Measurements from ENCODE around the gene NOL7. TPM values are rescaled to one million over a fixed set of nuclear protein-coding genes. Genes with fewer than 3 reads are reported as not detected.

The NOL7 gene
- total RNA-seq, 1 donor from 2014 or later: 103 TPM

DNA sequence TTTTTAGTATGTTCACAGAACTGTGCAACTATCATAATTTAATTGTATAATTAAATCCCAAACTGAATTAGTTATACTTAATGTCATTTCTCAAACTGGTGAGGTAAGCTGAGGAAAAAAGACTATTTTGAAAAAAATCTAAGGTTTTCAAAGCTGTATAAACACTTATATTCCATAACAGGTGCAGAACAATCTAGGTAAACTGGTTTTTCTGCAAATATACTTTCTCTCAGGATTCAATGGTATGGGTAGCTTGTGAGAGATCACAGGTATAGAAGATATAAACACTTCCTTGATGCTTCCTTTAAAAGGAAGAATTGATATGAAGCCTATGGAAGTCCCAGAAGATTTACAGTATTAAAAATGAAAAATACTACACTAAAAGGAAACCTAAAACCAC lies 33.7 kb downstream of the NOL7 start:
- H3K4me3 Mint-ChIP-seq: no peak overlapping the region
- H3K36me3 Mint-ChIP-seq (ENCODE audit: low read depth): peaks cover 29% of the 10 kb centered on the region
- peaks cover 8% of the 10 kb centered on the region for H3K4me1 Mint-ChIP-seq
- no peaks in the 10 kb centered on the region for H3K27me3 Mint-ChIP-seq
- H3K9me3 Mint-ChIP-seq: no peaks in the 10 kb centered on the region
- no peak overlapping the region for H3K27ac Mint-ChIP-seq
- no peak for DNase-seq
- intact Hi-C loops (cut with micrococcal nuclease): no loop called here

DNA sequence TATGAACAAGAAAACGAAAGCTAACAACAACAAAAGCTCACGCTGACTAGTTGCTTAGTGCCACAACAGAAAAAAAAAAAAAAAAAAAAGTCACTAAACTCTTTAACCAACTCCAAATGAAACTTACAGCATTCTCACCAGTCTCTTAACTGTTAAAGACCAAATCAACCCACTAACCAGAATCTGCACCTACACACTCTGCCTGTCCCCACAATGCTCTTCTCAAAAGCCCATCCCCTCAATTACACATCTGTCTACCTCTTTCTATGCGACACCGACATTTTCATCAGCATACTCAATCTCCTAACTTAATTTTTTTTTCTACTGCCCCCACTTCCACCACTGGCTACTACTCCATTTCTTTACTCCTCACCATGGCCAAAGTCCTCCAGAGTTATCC lies 34.3 kb downstream of the NOL7 start:
- Mint-ChIP-seq H3K27me3 (no peaks in the 10 kb centered on the region), H3K27ac (peak overlapping the region; percentile 9), H3K4me3 (no peak overlapping the region), H3K4me1 (peaks cover 8% of the 10 kb centered on the region), H3K36me3 (ENCODE audit: low read depth) (peaks cover 29% of the 10 kb centered on the region), H3K9me3 (no peaks in the 10 kb centered on the region)
- intact Hi-C loops (cut with micrococcal nuclease): no loop called here
- DNase-seq: no peak

DNA sequence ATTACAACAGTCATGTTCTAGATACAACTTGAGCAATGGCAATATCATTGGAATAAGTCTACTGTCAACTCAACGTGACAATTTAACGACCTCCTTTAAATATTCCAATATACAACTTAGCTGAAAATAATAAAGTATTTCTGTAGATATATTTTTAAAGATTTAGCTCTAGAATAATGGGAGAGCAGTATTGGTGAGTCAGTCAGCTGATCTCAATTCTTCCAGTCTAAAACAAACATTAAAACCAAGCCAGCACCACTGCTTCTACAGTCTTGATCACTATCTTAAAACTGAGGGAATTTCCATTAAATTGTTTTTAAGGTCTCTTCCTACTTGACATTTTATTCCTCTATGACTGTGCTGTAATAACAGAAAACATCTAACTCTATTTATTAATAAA lies 38.2 kb downstream of the NOL7 start:
- H3K27me3 Mint-ChIP-seq: no peaks in the 10 kb centered on the region
- no peaks in the 10 kb centered on the region for H3K9me3 Mint-ChIP-seq
- H3K27ac Mint-ChIP-seq: no peak overlapping the region
- intact Hi-C loops (cut with micrococcal nuclease): no loop called here
- H3K36me3 Mint-ChIP-seq (ENCODE audit: low read depth): peaks cover 28% of the 10 kb centered on the region
- H3K4me3 Mint-ChIP-seq: no peak overlapping the region
- peaks cover 15% of the 10 kb centered on the region for H3K4me1 Mint-ChIP-seq
- DNase-seq: no peak

DNA sequence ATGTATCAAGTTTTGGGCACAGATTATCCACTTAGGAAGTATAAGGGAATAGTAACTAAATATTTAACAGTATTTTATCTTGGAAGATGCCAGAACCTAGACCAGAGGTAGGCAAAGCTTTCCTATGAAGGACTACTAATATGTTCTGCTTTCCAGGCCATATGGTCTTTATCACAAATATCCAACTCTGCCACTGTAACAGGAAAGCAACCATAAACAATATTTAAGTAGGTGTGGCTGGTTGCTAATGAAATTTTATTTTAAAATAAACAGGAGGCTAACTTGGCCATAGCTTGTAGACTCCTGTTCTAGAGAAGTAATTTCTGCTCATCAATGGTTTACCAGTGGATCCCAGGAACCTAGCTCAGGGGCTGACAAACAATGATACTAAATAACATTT lies 39.4 kb downstream of the NOL7 start:
- no peaks in the 10 kb centered on the region for H3K27me3 Mint-ChIP-seq
- no peak overlapping the region for H3K27ac Mint-ChIP-seq
- intact Hi-C loops (cut with micrococcal nuclease): no loop called here
- peaks cover 11% of the 10 kb centered on the region for H3K4me1 Mint-ChIP-seq
- peaks cover 25% of the 10 kb centered on the region for H3K36me3 Mint-ChIP-seq (ENCODE audit: low read depth)
- H3K4me3 Mint-ChIP-seq: no peak overlapping the region
- no peaks in the 10 kb centered on the region for H3K9me3 Mint-ChIP-seq
- no peak for DNase-seq

DNA sequence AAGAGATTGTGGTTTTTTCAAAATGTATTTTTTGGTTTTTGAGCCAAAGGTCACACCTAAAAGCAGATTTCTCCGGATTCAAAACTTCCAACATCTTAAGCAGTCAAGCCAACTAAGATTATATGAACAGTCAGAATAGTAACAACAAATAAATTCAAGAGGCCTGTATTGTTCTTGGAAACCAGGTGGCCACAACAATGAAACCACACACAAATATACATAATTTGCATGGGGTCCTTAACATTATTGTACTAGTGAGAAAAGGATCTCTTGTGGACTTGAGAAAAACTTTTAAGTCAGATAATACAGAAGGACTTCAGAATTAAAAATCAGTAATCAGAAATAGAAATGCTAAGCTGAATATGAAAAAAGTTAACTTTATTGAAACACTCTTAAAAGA lies 40.6 kb downstream of the NOL7 start:
- H3K4me1 Mint-ChIP-seq: peaks cover 9% of the 10 kb centered on the region
- no peak overlapping the region for H3K4me3 Mint-ChIP-seq
- no peaks in the 10 kb centered on the region for H3K9me3 Mint-ChIP-seq
- H3K27ac Mint-ChIP-seq: no peak overlapping the region
- H3K27me3 Mint-ChIP-seq: no peaks in the 10 kb centered on the region
- H3K36me3 Mint-ChIP-seq (ENCODE audit: low read depth): peaks cover 20% of the 10 kb centered on the region
- intact Hi-C loops (cut with micrococcal nuclease): no loop called here
- DNase-seq: no peak

DNA sequence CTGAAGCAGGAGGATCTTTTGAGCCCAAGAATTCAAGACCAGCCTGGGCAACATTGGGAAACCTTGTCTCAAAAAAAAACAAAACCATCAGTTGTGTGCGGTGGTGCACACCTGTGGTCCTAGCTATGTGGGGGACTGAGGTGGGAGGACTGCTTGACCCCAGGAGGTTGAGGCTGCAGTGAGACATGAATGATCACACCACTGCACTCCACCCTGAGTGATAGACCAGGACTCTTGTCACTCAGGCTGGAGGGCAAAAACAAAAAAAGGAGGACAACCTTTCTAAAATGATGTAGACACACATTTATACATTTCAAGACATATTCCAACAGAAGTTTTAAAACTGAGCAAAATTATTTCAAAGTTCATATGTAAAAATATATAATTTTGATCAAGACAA lies 45.1 kb downstream of the NOL7 start:
- intact Hi-C loops (cut with micrococcal nuclease): no loop called here
- Mint-ChIP-seq H3K27me3 (no peaks in the 10 kb centered on the region), H3K27ac (no peak overlapping the region), H3K36me3 (ENCODE audit: low read depth) (peaks cover 15% of the 10 kb centered on the region), H3K9me3 (no peaks in the 10 kb centered on the region), H3K4me1 (peaks cover 44% of the 10 kb centered on the region), H3K4me3 (no peak overlapping the region)
- no peak for DNase-seq

DNA sequence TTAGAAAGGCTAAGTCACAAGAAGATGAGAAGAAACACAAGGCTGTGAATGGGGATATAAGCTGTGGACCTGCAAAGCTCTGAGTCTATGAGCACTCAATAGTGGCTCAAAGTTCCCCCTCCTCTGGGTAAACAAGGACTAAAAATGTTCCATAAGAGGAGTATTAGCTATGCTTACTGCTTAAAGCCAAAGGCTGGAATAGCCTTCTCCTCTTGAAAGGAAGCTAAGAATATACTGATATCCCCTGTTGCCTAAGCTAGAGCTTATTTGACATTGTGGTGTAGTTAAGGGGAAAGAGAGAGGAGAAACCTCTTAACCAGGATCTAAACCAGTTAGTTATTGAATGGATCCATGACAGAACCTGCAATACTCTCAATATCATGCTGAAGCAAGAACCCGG lies 45.8 kb downstream of the NOL7 start:
- intact Hi-C loops (cut with micrococcal nuclease): no loop called here
- no peak overlapping the region for H3K4me3 Mint-ChIP-seq
- peaks cover 16% of the 10 kb centered on the region for H3K36me3 Mint-ChIP-seq (ENCODE audit: low read depth)
- H3K9me3 Mint-ChIP-seq: peaks cover 2% of the 10 kb centered on the region
- DNase-seq: no peak
- no peaks in the 10 kb centered on the region for H3K27me3 Mint-ChIP-seq
- no peak overlapping the region for H3K27ac Mint-ChIP-seq
- peaks cover 45% of the 10 kb centered on the region for H3K4me1 Mint-ChIP-seq

DNA sequence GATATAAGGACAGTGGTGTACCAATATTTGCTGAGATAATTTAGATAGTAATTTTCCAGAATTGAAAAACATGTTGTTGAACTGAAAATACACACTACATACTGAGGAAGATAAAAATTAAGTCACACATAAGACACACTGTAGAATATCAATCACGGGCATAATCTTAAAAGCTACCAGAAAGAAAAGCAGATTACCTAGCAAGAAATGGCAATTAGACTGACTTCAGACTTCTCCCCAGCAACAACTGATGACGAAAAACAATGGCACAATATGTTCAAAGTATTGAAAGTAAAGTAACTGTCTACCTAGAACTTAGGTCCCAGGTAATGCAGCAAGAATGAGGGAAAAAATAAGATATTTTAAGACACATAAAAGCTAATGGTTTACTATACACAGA lies 46.5 kb downstream of the NOL7 start:
- Mint-ChIP-seq H3K9me3 (peaks cover 3% of the 10 kb centered on the region), H3K27me3 (no peaks in the 10 kb centered on the region), H3K4me1 (peaks cover 47% of the 10 kb centered on the region), H3K27ac (no peak overlapping the region), H3K36me3 (ENCODE audit: low read depth) (peaks cover 18% of the 10 kb centered on the region), H3K4me3 (no peak overlapping the region)
- DNase-seq: no peak
- intact Hi-C loops (cut with micrococcal nuclease): no loop called here

DNA sequence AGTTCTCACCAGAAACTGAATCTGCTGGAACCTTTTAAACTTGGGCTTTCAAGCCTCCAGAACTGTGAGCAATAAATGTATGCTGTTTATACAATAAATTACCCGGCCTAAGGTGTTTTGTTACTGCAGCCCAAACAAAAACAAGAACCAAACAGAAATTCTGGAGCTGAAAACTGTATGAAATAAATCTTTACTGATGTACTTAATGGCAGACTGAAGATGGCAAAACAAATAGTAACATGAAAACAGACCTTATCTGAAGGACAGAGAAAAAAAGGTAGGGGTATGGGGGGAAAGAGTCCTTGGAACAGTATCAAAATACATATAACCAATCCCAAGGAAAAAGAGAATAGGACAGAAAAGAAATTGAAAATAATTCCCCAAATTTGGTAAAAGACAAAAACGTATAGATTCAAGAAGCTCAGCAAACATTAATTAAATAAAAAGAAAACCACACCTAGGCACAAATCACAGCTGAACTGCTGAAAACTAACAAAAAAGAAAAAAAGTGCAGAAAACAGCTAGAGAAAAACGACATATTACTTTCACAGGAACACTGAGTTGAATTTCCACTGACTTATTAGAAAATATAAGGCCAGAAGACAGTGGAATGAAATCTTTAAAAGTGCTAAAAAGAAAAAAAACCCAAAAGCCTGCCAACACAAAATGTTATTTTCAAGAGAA lies 47.7 kb downstream of the NOL7 start:
- Mint-ChIP-seq H3K27me3 (no peaks in the 10 kb centered on the region), H3K27ac (no peak overlapping the region), H3K36me3 (ENCODE audit: low read depth) (peaks cover 20% of the 10 kb centered on the region), H3K9me3 (peaks cover 3% of the 10 kb centered on the region), H3K4me1 (peaks cover 55% of the 10 kb centered on the region), H3K4me3 (peak overlapping the region; percentile 11)
- intact Hi-C loops (cut with micrococcal nuclease): no loop called here
- no peak for DNase-seq

DNA sequence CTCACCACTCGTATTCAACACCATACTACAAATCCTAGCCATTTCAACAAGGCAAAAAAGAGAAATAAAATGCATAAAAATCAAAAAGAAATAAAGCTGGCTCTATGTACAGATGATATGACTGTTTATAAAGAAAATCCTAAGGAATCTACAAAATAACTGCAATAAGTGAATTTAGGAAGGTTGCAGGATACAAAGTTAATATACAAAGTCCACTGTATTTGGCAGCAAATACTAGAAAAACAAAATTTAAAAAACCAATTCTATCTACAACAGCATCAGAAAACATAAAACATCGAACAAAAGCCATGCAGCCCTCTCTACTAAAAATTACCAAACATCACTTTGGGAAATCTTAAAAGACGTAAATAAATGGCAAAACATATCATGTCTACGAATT lies 48.9 kb downstream of the NOL7 start:
- peaks cover 65% of the 10 kb centered on the region for H3K4me1 Mint-ChIP-seq
- intact Hi-C loops (cut with micrococcal nuclease): no loop called here
- H3K27me3 Mint-ChIP-seq: no peaks in the 10 kb centered on the region
- no peak overlapping the region for H3K27ac Mint-ChIP-seq
- H3K36me3 Mint-ChIP-seq (ENCODE audit: low read depth): peaks cover 21% of the 10 kb centered on the region
- peaks cover 3% of the 10 kb centered on the region for H3K9me3 Mint-ChIP-seq
- DNase-seq: no peak
- H3K4me3 Mint-ChIP-seq: no peak overlapping the region

DNA sequence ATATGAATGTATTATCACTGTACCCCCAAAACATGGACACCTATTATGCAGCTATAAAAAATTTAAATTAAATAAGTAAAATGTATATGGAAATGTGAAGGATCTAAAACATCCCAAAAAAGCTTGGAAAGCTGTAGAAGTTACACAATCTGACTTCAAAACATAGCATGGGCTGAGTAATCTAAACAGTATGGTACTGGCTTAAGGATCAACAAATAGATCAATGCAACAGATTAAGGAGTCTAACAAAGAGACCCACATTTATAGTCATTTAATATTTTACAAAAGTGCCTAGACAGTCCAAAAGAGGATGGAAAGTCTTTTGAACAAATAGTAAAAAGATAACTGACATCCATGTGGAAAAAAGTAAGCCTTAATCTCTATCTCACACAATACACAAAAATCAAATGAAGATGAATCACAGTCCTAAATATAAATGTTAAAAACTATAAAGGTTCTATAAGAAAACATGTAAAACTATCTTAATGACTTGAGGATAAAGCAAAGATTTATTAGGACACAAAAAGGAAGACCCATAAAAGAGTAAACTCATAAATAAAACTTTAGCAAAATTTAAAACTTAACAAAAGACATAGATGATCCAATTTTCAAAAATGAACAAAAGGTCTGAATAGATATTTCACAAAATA lies 49.7 kb downstream of the NOL7 start:
- Mint-ChIP-seq H3K27me3 (no peaks in the 10 kb centered on the region), H3K9me3 (peaks cover 3% of the 10 kb centered on the region), H3K4me3 (no peak overlapping the region), H3K36me3 (ENCODE audit: low read depth) (peaks cover 23% of the 10 kb centered on the region), H3K27ac (no peak overlapping the region), H3K4me1 (peaks cover 69% of the 10 kb centered on the region)
- intact Hi-C loops (cut with micrococcal nuclease): loop anchor here (5.0 kb wide), 1 partner anchor 97 kb away; no protein-coding TSS in a partner anchor
- no peak for DNase-seq

DNA sequence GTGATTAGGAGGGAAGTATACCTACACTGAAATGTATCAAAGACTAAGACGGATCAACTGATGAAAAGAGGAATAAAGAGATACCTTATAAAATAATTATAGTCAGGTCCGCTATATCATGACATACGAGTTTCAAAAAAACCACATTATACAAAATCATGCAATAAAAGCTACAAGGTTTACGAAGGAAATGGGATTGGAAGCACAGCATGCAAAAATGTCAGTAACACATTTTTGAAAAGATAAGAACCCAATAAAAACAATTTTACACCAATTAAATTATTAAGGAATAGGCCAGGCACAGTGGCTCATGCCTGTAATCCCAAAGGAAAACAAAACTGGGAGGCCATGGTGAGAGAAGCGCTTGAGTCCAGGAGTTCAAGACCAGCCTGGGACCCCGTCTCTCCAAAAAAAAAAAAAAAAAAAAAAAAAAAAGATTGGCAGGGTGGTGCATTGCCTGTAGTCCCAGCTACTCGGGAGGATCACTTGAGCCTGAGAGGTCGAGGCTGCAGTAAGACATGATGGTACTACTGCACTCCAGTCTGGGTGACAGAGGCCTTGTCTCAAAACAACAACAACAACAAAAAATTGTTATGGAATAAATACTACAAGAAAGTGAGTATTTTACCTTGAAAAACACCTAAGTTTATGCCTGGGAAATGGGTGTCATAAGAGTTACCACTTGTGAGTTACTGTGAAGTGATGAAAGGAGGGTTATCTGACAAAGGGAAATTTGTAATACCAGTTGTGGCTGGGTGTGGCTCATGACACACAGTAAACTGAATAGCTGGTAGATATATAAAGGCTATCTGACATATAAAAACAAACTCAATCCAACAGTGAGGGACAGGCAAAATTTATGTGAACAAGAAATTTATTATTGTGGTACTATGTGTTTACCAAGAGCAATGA lies 51.3 kb downstream of the NOL7 start:
- Mint-ChIP-seq H3K36me3 (ENCODE audit: low read depth) (peaks cover 23% of the 10 kb centered on the region), H3K9me3 (peaks cover 3% of the 10 kb centered on the region), H3K27ac (peak overlapping the region; percentile 77), H3K4me1 (peaks cover 67% of the 10 kb centered on the region), H3K27me3 (no peaks in the 10 kb centered on the region), H3K4me3 (peak overlapping the region; percentile 47)
- no peak for DNase-seq
- intact Hi-C loops (cut with micrococcal nuclease): loop anchor here (1.0 to 5.0 kb wide), 2 partner anchors 41 to 96 kb away; no protein-coding TSS in a partner anchor

DNA sequence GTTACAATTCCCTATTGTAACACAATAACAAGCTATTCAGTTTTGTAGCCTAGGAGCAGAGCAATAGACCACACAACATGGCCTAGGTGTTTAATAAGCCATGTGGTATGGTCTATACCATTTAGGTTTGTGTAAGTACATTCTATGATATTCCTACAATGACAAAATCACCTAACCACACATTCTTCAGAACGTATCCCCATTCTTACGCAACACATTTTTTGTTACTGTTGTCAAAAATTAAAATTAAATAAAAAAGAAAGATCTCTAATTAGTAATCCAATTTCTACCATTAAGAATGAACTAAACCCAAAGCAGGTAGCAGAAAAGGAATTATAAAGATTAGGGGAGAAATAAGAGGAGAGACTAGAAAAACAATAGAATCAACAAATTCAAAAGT lies 52.5 kb downstream of the NOL7 start:
- peaks cover 3% of the 10 kb centered on the region for H3K9me3 Mint-ChIP-seq
- H3K27ac Mint-ChIP-seq: no peak overlapping the region
- H3K27me3 Mint-ChIP-seq: no peaks in the 10 kb centered on the region
- H3K4me1 Mint-ChIP-seq: peaks cover 60% of the 10 kb centered on the region
- intact Hi-C loops (cut with micrococcal nuclease): loop anchor here (2.0 to 5.0 kb wide), 2 partner anchors 41 to 95 kb away; no protein-coding TSS in a partner anchor
- H3K4me3 Mint-ChIP-seq: no peak overlapping the region
- peaks cover 22% of the 10 kb centered on the region for H3K36me3 Mint-ChIP-seq (ENCODE audit: low read depth)
- no peak for DNase-seq

Measured in activated CD4-positive, alpha-beta T cell treated with anti-CD3 and anti-CD28 coated beads, Interleukin-2, amount 10 ng/mL, durations not matched to agents 24 days and 14 days (primary cell).